IMR-90 (cell line): ENCODE results near the gene ARMC8. TPM values are rescaled to one million over a fixed set of nuclear protein-coding genes. Genes with fewer than 3 reads are reported as not detected.

ENCODE experiments used
- ATAC-seq: fragments of 200-7000 bp; cut with Tn5 transposase; 2 replicates; pipeline ENCODE4 v1.9.1; 2020; ENCODE audit warnings: low read depth, mild to moderate bottlenecking, moderate library complexity
- BruUV-seq: library from RNA; stranded (reverse); fragments of 400-500 nt; replicated peaks from 2 replicates; lab custom pipeline; 2021; lab: Mats Ljungman, UMichigan
- CTCF ChIA-PET: fragments of 300-600 bp; formaldehyde crosslinking; extraction: SDS; loops from one replicate; lab custom pipeline; 2021; ENCODE audit warnings: antibody characterized with exemption; lab: Yijun Ruan, JAX
- POLR2A ChIA-PET: fragments of 300-600 bp; sonication (Branson Sonifier 250); formaldehyde crosslinking; loops from one replicate; lab custom pipeline; 2022; ENCODE audit warnings: antibody characterized with exemption; ENCODE audit not compliant: unreplicated experiment; lab: Charles Lee
- DNase-seq: peaks from one replicate; pipeline ENCODE4 v3.0.0; 2013
- H2AFZ ChIP-seq: replicated peaks from 2 replicates; pipeline ENCODE3; 2013; ENCODE audit warnings: low read length, mild to moderate bottlenecking; ENCODE audit not compliant: poor library complexity
- H2AK5ac ChIP-seq: 2 replicates; pipeline ENCODE4 v1.6.1; 2013; ENCODE audit warnings: low read depth, low read length, inconsistent platforms
- H2AK9ac ChIP-seq: replicated peaks from 2 replicates; pipeline ENCODE3; 2013; ENCODE audit warnings: mild to moderate bottlenecking, low read depth, low read length, moderate library complexity; ENCODE audit not compliant: poor library complexity
- H2BK120ac ChIP-seq: 2 replicates; pipeline ENCODE4 v1.6.1; 2013; ENCODE audit warnings: low read depth, low read length, inconsistent platforms
- H2BK15ac ChIP-seq: 3 replicates; pipeline ENCODE4 v1.6.1; 2013; ENCODE audit warnings: low read depth, low read length, inconsistent platforms
- H2BK20ac ChIP-seq: 2 replicates; pipeline ENCODE4 v1.6.1; 2013; ENCODE audit warnings: low read depth, mild to moderate bottlenecking, inconsistent platforms, low read length, moderate library complexity
- H2BK5ac ChIP-seq: 2 replicates; pipeline ENCODE4 v1.6.1; 2013; ENCODE audit warnings: mild to moderate bottlenecking, low read depth, low read length, inconsistent platforms; ENCODE audit not compliant: poor library complexity, severe bottlenecking
- H3K14ac ChIP-seq: replicated peaks from 2 replicates; pipeline ENCODE4 v1.6.1; 2013; ENCODE audit warnings: low read depth, low read length, inconsistent platforms
- H3K18ac ChIP-seq: 2 replicates; pipeline ENCODE4 v1.6.1; 2013; ENCODE audit warnings: low read depth, low read length, control low read depth
- H3K23ac ChIP-seq: 2 replicates; pipeline ENCODE4 v1.6.1; 2013; ENCODE audit warnings: low read depth, low read length, inconsistent platforms
- H3K27ac ChIP-seq: 2 replicates; pipeline ENCODE4 v1.5.1; 2013; ENCODE audit warnings: mild to moderate bottlenecking, control low read depth, low read length; ENCODE audit not compliant: insufficient read depth
- H3K27me3 ChIP-seq: 2 replicates; pipeline ENCODE4 v1.6.1; 2013; ENCODE audit warnings: low read length; ENCODE audit not compliant: control insufficient read depth, insufficient read depth
- H3K36me3 ChIP-seq: 2 replicates; pipeline ENCODE4 v1.6.1; 2013; ENCODE audit warnings: low read length, mixed read lengths; ENCODE audit not compliant: control insufficient read depth, insufficient read depth
- H3K4ac ChIP-seq: 2 replicates; pipeline ENCODE4 v1.6.1; 2013; ENCODE audit warnings: low read depth, low read length, inconsistent platforms
- H3K4me1 ChIP-seq: 2 replicates; pipeline ENCODE4 v1.6.1; 2013; ENCODE audit warnings: low read length, mixed read lengths; ENCODE audit not compliant: control insufficient read depth, insufficient read depth
- H3K4me2 ChIP-seq: 2 replicates; pipeline ENCODE4 v1.6.1; 2013; ENCODE audit warnings: low read depth, mild to moderate bottlenecking, control low read depth, low read length, moderate library complexity
- H3K4me3 ChIP-seq: 2 replicates; pipeline ENCODE4 v1.5.1; 2013; ENCODE audit warnings: low read depth, mild to moderate bottlenecking, control low read depth, low read length, moderate library complexity; ENCODE audit not compliant: insufficient read depth
- H3K56ac ChIP-seq: 2 replicates; pipeline ENCODE4 v1.6.1; 2013; ENCODE audit warnings: low read length, inconsistent platforms; ENCODE audit not compliant: insufficient read depth; ENCODE audit errors: extremely low read depth
- H3K79me1 ChIP-seq, 2 experiments: 2 replicates each; pipeline ENCODE4 v1.6.1; 2013; ENCODE audit warnings: low read length in 2 of 2, inconsistent platforms in 1 of 2, low read depth in 1 of 2
- H3K9ac ChIP-seq: 2 replicates; pipeline ENCODE4 v1.6.1; 2013; ENCODE audit warnings: low read depth, low read length, control low read depth
- H3K9me1 ChIP-seq: 2 replicates; pipeline ENCODE4 v1.6.1; 2013; ENCODE audit warnings: low read length, inconsistent platforms; ENCODE audit not compliant: insufficient read depth
- H3K9me3 ChIP-seq: 2 replicates; pipeline ENCODE4 v1.6.1; 2013; ENCODE audit warnings: low read length; ENCODE audit not compliant: control insufficient read depth, insufficient read depth
- H4K20me1 ChIP-seq: 2 replicates; pipeline ENCODE4 v1.6.1; 2013; ENCODE audit warnings: low read length, inconsistent platforms; ENCODE audit not compliant: insufficient read depth
- H4K5ac ChIP-seq: 2 replicates; pipeline ENCODE4 v1.6.1; 2013; ENCODE audit warnings: mild to moderate bottlenecking, low read depth, low read length, control low read depth
- H4K8ac ChIP-seq, 2 experiments: 2 replicates each; pipeline ENCODE4 v1.6.1; 2013; ENCODE audit warnings: low read depth in 2 of 2, low read length in 2 of 2, control low read depth in 1 of 2, inconsistent platforms in 1 of 2
- H4K91ac ChIP-seq: 2 replicates; pipeline ENCODE4 v1.6.1; 2013; ENCODE audit warnings: low read depth, low read length, inconsistent platforms; ENCODE audit not compliant: insufficient read depth
- BHLHE40 ChIP-seq: fragments of 150-350 bp; IDR thresholded peaks from 2 replicates; pipeline ENCODE4 v1.6.1; 2016; ENCODE audit warnings: mild to moderate bottlenecking, low read depth, low read length
- CEBPB ChIP-seq: IDR thresholded peaks from 2 replicates; pipeline ENCODE4 v1.6.1; 2012; ENCODE audit warnings: low read depth, low read length, improper control_type of control experiment
- CHD1 ChIP-seq: IDR thresholded peaks from 2 replicates; pipeline ENCODE4 v1.6.1; 2012; ENCODE audit warnings: low read depth, low read length, improper control_type of control experiment
- MAFK ChIP-seq: IDR thresholded peaks from 2 replicates; pipeline ENCODE4 v1.6.1; 2012; ENCODE audit warnings: low read depth, low read length, improper control_type of control experiment
- MAZ ChIP-seq: IDR thresholded peaks from 2 replicates; pipeline ENCODE4 v1.6.1; 2012; ENCODE audit warnings: low read depth, mild to moderate bottlenecking, low read length, improper control_type of control experiment, moderate library complexity, borderline replicate concordance
- MXI1 ChIP-seq: IDR thresholded peaks from 2 replicates; pipeline ENCODE4 v1.6.1; 2012; ENCODE audit warnings: low read depth, mild to moderate bottlenecking, low read length, moderate library complexity, borderline replicate concordance
- NFE2L2 ChIP-seq: fragments of 150-350 bp; IDR thresholded peaks from 2 replicates; pipeline ENCODE4 v1.6.1; 2016; ENCODE audit warnings: low read depth, mild to moderate bottlenecking, low read length
- POLR2A ChIP-seq: IDR thresholded peaks from 2 replicates; pipeline ENCODE4 v1.6.1; 2012; ENCODE audit warnings: mild to moderate bottlenecking, low read depth, low read length
- RAD21 ChIP-seq: IDR thresholded peaks from 2 replicates; pipeline ENCODE4 v1.6.1; 2012; ENCODE audit warnings: low read length, improper control_type of control experiment
- SMC3 ChIP-seq: fragments of 150-350 bp; IDR thresholded peaks from 2 replicates; pipeline ENCODE4 v1.6.1; 2016; ENCODE audit warnings: low read depth, mild to moderate bottlenecking, antibody characterized with exemption, low read length, moderate library complexity
- WGBS, 2 experiments: methylation state at CpG; one replicate each; pipeline versions ENCODE4 v1.1.5 to v1.1.7; 2013; ENCODE audit warnings: missing lambda C conversion rate in 2 of 2; ENCODE audit not compliant: insufficient read length in 1 of 2; ENCODE audit errors: extremely low coverage in 2 of 2; 5-methylcytosine and 5-hydroxymethylcytosine counted together
- dilution Hi-C: fragments of 300-500 bp; cut with HindIII; formaldehyde crosslinking; loops from one replicate; pipeline ENCODE4 v1.14.3; 2018; ENCODE audit warnings: low sequenced_read_pairs; ENCODE audit not compliant: unreplicated experiment
- in situ Hi-C: fragments of 300-500 bp; cut with MboI; formaldehyde crosslinking; loops from 3 replicates; pipeline ENCODE4 v1.14.3; 2019; ENCODE audit warnings: low sequenced_read_pairs, inconsistent platforms, mixed read lengths
- intact Hi-C: fragments of 100-400 bp; cut with micrococcal nuclease; formaldehyde crosslinking; loops from 2 replicates; pipeline ENCODE4 v1.10.0; 2022
- polyA plus RNA-seq, 3 experiments: library from polyadenylated mRNA; depleted of rRNA; stranded (reverse); fragments of >200 nt; gene quantifications; 2 replicates each; pipeline ENCODE4 v1.2.3, GENCODE V29; 2012; ENCODE audit warnings: low replicate concordance in 1 of 3
- total RNA-seq: library from RNA; depleted of rRNA; stranded (reverse); fragments of >200 nt; gene quantifications from 2 replicates; pipeline ENCODE4 v1.2.3, GENCODE V29; 2012
- TF ChIP-seq, protein P1 (sequence below): fragments of 150-350 bp; IDR thresholded peaks from 2 replicates; pipeline ENCODE4 v1.6.1; 2016; ENCODE audit warnings: low read depth, mild to moderate bottlenecking, low read length, moderate library complexity, borderline replicate concordance
- TF ChIP-seq, protein P2 (sequence below): fragments of 150-350 bp; IDR thresholded peaks from 2 replicates; pipeline ENCODE4 v1.6.1; 2017; ENCODE audit warnings: mild to moderate bottlenecking, antibody characterized with exemption, low read length, low read depth
- TF ChIP-seq, protein P3 (sequence below): conservative IDR thresholded peaks from 2 replicates; pipeline ENCODE4 v1.5.1; 2012; ENCODE audit warnings: mild to moderate bottlenecking, low read depth, low read length, improper control_type of control experiment

ARMC8 gene
- total and polyA plus RNA-seq, 2 of the 4 experiments (the other 2 are of a cell fraction): 39.1 to 75.1 TPM

GRCh38 chr3:138196023-138196422, 8.9 kb downstream of the ARMC8 start:
- Histone ChIP-seq H4K8ac (no peak overlapping the region), H3K27ac (no peak overlapping the region), H2AK9ac (no peak overlapping the region), H2AFZ (no peak overlapping the region), H3K56ac (no peak overlapping the region), H2AK5ac (no peak overlapping the region), H3K23ac (no peak overlapping the region), H2BK5ac (no peak overlapping the region), H3K9me3 (no peaks in the 10 kb centered on the region), H3K9me1 (peaks cover 7% of the 10 kb centered on the region), H4K20me1 (peaks cover 49% of the 10 kb centered on the region), H2BK120ac (no peak overlapping the region), H3K4me1 (no peaks in the 10 kb centered on the region), H3K27me3 (no peaks in the 10 kb centered on the region), H3K79me1 (peaks cover 11 to 56% of the 10 kb centered on the region in 2 experiments), H4K5ac (no peak overlapping the region), H3K4me2 (no peak overlapping the region), H4K91ac (no peak overlapping the region), H2BK20ac (no peak overlapping the region), H3K4ac (no peak overlapping the region), H3K4me3 (no peak overlapping the region), H3K18ac (no peak overlapping the region), H3K14ac (no peak overlapping the region), H3K36me3 (peaks cover 1% of the 10 kb centered on the region; the same call in 1 of the 2 replicates), H3K9ac (no peak overlapping the region), H2BK15ac (no peak overlapping the region)
- ATAC-seq: no peak
- ChIA-PET CTCF (interaction anchor here (0.8 kb wide), 1 partner anchor 23 kb away, joined by 3 read pairs; no protein-coding TSS in a partner anchor), POLR2A (no interaction called here)
- dilution Hi-C loops (no loop called here), in situ Hi-C loops (no loop called here), intact Hi-C loops (no loop called here)
- no TSS peak for BruUV-seq
- DNase-seq: no peak
- TF ChIP-seq, protein P1, sequence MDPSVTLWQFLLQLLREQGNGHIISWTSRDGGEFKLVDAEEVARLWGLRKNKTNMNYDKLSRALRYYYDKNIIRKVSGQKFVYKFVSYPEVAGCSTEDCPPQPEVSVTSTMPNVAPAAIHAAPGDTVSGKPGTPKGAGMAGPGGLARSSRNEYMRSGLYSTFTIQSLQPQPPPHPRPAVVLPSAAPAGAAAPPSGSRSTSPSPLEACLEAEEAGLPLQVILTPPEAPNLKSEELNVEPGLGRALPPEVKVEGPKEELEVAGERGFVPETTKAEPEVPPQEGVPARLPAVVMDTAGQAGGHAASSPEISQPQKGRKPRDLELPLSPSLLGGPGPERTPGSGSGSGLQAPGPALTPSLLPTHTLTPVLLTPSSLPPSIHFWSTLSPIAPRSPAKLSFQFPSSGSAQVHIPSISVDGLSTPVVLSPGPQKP: no peak
- no peak for TF ChIP-seq BHLHE40
- TF ChIP-seq, protein P2, sequence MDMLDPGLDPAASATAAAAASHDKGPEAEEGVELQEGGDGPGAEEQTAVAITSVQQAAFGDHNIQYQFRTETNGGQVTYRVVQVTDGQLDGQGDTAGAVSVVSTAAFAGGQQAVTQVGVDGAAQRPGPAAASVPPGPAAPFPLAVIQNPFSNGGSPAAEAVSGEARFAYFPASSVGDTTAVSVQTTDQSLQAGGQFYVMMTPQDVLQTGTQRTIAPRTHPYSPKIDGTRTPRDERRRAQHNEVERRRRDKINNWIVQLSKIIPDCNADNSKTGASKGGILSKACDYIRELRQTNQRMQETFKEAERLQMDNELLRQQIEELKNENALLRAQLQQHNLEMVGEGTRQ: no peak
- TF ChIP-seq MAZ: no peak
- no peak for TF ChIP-seq SMC3
- no peak for TF ChIP-seq CHD1
- no peak for TF ChIP-seq MXI1
- no peak for TF ChIP-seq CEBPB
- no peak for TF ChIP-seq RAD21
- TF ChIP-seq MAFK: no peak
- no peak for TF ChIP-seq POLR2A
- TF ChIP-seq, protein P3, sequence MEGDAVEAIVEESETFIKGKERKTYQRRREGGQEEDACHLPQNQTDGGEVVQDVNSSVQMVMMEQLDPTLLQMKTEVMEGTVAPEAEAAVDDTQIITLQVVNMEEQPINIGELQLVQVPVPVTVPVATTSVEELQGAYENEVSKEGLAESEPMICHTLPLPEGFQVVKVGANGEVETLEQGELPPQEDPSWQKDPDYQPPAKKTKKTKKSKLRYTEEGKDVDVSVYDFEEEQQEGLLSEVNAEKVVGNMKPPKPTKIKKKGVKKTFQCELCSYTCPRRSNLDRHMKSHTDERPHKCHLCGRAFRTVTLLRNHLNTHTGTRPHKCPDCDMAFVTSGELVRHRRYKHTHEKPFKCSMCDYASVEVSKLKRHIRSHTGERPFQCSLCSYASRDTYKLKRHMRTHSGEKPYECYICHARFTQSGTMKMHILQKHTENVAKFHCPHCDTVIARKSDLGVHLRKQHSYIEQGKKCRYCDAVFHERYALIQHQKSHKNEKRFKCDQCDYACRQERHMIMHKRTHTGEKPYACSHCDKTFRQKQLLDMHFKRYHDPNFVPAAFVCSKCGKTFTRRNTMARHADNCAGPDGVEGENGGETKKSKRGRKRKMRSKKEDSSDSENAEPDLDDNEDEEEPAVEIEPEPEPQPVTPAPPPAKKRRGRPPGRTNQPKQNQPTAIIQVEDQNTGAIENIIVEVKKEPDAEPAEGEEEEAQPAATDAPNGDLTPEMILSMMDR: no peak
- no peak for TF ChIP-seq NFE2L2
- WGBS, 2 experiments: 88% methylated on average over 1 of the region's 2 CpGs; no CpG with 5 or more reads in 1 of the 2 experiments
